Astrocyte (in vitro differentiated cells and primary cell): ENCODE results near the gene EIF1AY. TPM values are rescaled to one million over a fixed set of nuclear protein-coding genes. Genes with fewer than 3 reads are reported as not detected.

Source experiments
- DNase-seq: peaks from one replicate; pipeline ENCODE4 v3.0.0-alpha.2; 2010; ENCODE audit warnings: low read depth
- FAIRE-seq: peaks from 2 replicates; lab custom pipeline; 2011; peaks lifted over from hg19 to GRCh38; lab: Jason Lieb, UNC
- H2AFZ ChIP-seq: 2 replicates; pipeline ENCODE4 v1.6.0; 2012; ENCODE audit warnings: low read depth, low read length, inconsistent platforms
- H3K27ac ChIP-seq: 2 replicates; pipeline ENCODE4 v1.5.1; 2011; ENCODE audit warnings: low read depth, low read length, inconsistent platforms
- H3K27me3 ChIP-seq: 2 replicates; pipeline ENCODE4 v1.6.0; 2011; ENCODE audit warnings: low read length, inconsistent platforms; ENCODE audit not compliant: insufficient read depth
- H3K36me3 ChIP-seq: 2 replicates; pipeline ENCODE4 v1.5.1; 2011; ENCODE audit warnings: low read length, inconsistent platforms; ENCODE audit not compliant: insufficient read depth
- H3K4me1 ChIP-seq: 2 replicates; pipeline ENCODE4 v1.5.1; 2011; ENCODE audit warnings: low read length, inconsistent platforms; ENCODE audit not compliant: insufficient read depth
- H3K4me2 ChIP-seq: 2 replicates; pipeline ENCODE4 v1.6.0; 2012; ENCODE audit warnings: low read length, inconsistent platforms
- H3K4me3 ChIP-seq: 2 replicates; pipeline ENCODE4 v1.5.1; 2011; ENCODE audit warnings: low read depth, mild to moderate bottlenecking, low read length, inconsistent platforms; ENCODE audit not compliant: insufficient read depth
- H3K79me2 ChIP-seq: 2 replicates; pipeline ENCODE4 v1.6.0; 2012; ENCODE audit warnings: mild to moderate bottlenecking, low read length, inconsistent platforms; ENCODE audit not compliant: insufficient read depth
- H3K9ac ChIP-seq: 2 replicates; pipeline ENCODE4 v1.6.0; 2012; ENCODE audit warnings: mild to moderate bottlenecking, low read length, inconsistent platforms
- H3K9me3 ChIP-seq: 2 replicates; pipeline ENCODE4 v1.5.1; 2012; ENCODE audit warnings: low read depth, mild to moderate bottlenecking, low read length, inconsistent platforms; ENCODE audit not compliant: insufficient read depth
- H4K20me1 ChIP-seq: 2 replicates; pipeline ENCODE4 v1.6.0; 2012; ENCODE audit warnings: low read length, inconsistent platforms; ENCODE audit not compliant: insufficient read depth
- H3K27ac Mint-ChIP-seq: one replicate; pipeline ENCODE4 v1.8.0; 2021; ENCODE audit warnings: mild to moderate bottlenecking, mixed read lengths; ENCODE audit not compliant: unreplicated experiment
- H3K27me3 Mint-ChIP-seq: one replicate; pipeline ENCODE4 v1.8.0; 2021; ENCODE audit warnings: low read depth, mixed read lengths; ENCODE audit not compliant: unreplicated experiment
- H3K36me3 Mint-ChIP-seq: one replicate; pipeline ENCODE4 v1.8.0; 2021; ENCODE audit warnings: low read depth, mixed read lengths; ENCODE audit not compliant: unreplicated experiment
- H3K4me1 Mint-ChIP-seq: one replicate; pipeline ENCODE4 v1.8.0; 2021; ENCODE audit warnings: low read depth, mixed read lengths; ENCODE audit not compliant: unreplicated experiment
- H3K4me3 Mint-ChIP-seq: one replicate; pipeline ENCODE4 v1.8.0; 2021; ENCODE audit warnings: mild to moderate bottlenecking, moderate library complexity, mixed read lengths; ENCODE audit not compliant: unreplicated experiment
- H3K9me3 Mint-ChIP-seq: one replicate; pipeline ENCODE4 v1.8.0; 2021; ENCODE audit warnings: mild to moderate bottlenecking, mixed read lengths; ENCODE audit not compliant: unreplicated experiment
- CTCF ChIP-seq: IDR thresholded peaks from 2 replicates; pipeline ENCODE4 v1.5.1; 2011; ENCODE audit warnings: low read depth, mild to moderate bottlenecking, inconsistent platforms, low read length, moderate library complexity; ENCODE audit not compliant: insufficient read depth
- EZH2 ChIP-seq: IDR thresholded peaks from 2 replicates; pipeline ENCODE4 v1.6.1; 2012; ENCODE audit warnings: mild to moderate bottlenecking, low read length, inconsistent platforms; ENCODE audit not compliant: insufficient read depth
- total RNA-seq: library from RNA; stranded (reverse); gene quantifications from 2 replicates; pipeline ENCODE4 v1.2.1, GENCODE V29; 2021

EIF1AY gene
- total RNA-seq, 1 donor from 2014 or later: 36.8 TPM

GRCh38 chrY:20571306-20571705 is 4.3 kb upstream of the EIF1AY start:
- DNase-seq (no peak), FAIRE-seq (no peak)
- Histone ChIP-seq H3K4me2 (no peak overlapping the region), H3K27me3 (no peaks in the 10 kb centered on the region), H2AFZ (no peak overlapping the region), H4K20me1 (no peaks in the 10 kb centered on the region), H3K4me3 (no peak overlapping the region), H3K27ac (no peak overlapping the region), H3K4me1 (no peaks in the 10 kb centered on the region), H3K36me3 (no peaks in the 10 kb centered on the region), H3K9ac (no peak overlapping the region), H3K9me3 (no peaks in the 10 kb centered on the region), H3K79me2 (peaks cover 7% of the 10 kb centered on the region)
- no peak for TF ChIP-seq EZH2
- no peak for TF ChIP-seq CTCF
- H3K4me1 Mint-ChIP-seq: no peaks in the 10 kb centered on the region
- no peak overlapping the region for H3K4me3 Mint-ChIP-seq
- H3K27me3 Mint-ChIP-seq: no peaks in the 10 kb centered on the region
- H3K36me3 Mint-ChIP-seq: no peaks in the 10 kb centered on the region
- H3K9me3 Mint-ChIP-seq: no peaks in the 10 kb centered on the region
- H3K27ac Mint-ChIP-seq: no peak overlapping the region

- Histone ChIP-seq H3K4me2 (peak overlapping the region; percentile 93), H3K4me3 (peak overlapping the region; percentile 95), H3K4me1 (no peaks in the 10 kb centered on the region), H3K9ac (peak overlapping the region; percentile 98), H3K79me2 (peaks cover 30% of the 10 kb centered on the region), H4K20me1 (no peaks in the 10 kb centered on the region), H3K36me3 (no peaks in the 10 kb centered on the region), H3K27me3 (no peaks in the 10 kb centered on the region), H2AFZ (peak overlapping the region; percentile 81), H3K27ac (peak overlapping the region; percentile 90), H3K9me3 (no peaks in the 10 kb centered on the region)
- DNase-seq (no peak), FAIRE-seq (no peak)
- H3K9me3 Mint-ChIP-seq: no peaks in the 10 kb centered on the region
- H3K4me1 Mint-ChIP-seq: no peaks in the 10 kb centered on the region
- peak overlapping the region; percentile 88 for H3K4me3 Mint-ChIP-seq
- H3K27ac Mint-ChIP-seq: peak overlapping the region; percentile 97
- H3K36me3 Mint-ChIP-seq: no peaks in the 10 kb centered on the region
- TF ChIP-seq EZH2: no peak
- TF ChIP-seq CTCF: no peak
- H3K27me3 Mint-ChIP-seq: no peaks in the 10 kb centered on the region
Measured at GRCh38 chrY:20576506-20576905, 930 bp downstream of the EIF1AY start.

- no peaks in the 10 kb centered on the region for H4K20me1 ChIP-seq
- FAIRE-seq (no peak), DNase-seq (no peak)
- H3K36me3 ChIP-seq: no peaks in the 10 kb centered on the region
- no peaks in the 10 kb centered on the region for H3K9me3 ChIP-seq
- H3K4me2 ChIP-seq: peak overlapping the region; percentile 3
- TF ChIP-seq CTCF (no peak), EZH2 (no peak)
- Mint-ChIP-seq H3K27me3 (no peaks in the 10 kb centered on the region), H3K4me1 (no peaks in the 10 kb centered on the region), H3K4me3 (no peak overlapping the region), H3K27ac (no peak overlapping the region), H3K36me3 (no peaks in the 10 kb centered on the region), H3K9me3 (no peaks in the 10 kb centered on the region)
- H3K27ac ChIP-seq: no peak overlapping the region
- H2AFZ ChIP-seq: no peak overlapping the region
- H3K27me3 ChIP-seq: no peaks in the 10 kb centered on the region
- no peak overlapping the region for H3K9ac ChIP-seq
- H3K79me2 ChIP-seq: peaks cover 30% of the 10 kb centered on the region
- no peaks in the 10 kb centered on the region for H3K4me1 ChIP-seq
- H3K4me3 ChIP-seq: no peak overlapping the region
Measured at GRCh38 chrY:20578206-20578605, 2.6 kb downstream of the EIF1AY start.
